DND-41 (cell line): ENCODE results near the gene NEDD4L.

ENCODE experiments used
- ATAC-seq: fragments of 200-7000 bp; cut with Tn5 transposase; 3 replicates; pipeline ENCODE4 v1.9.1; 2021; ENCODE audit warnings: low read depth; ENCODE audit not compliant: insufficient read depth
- DNase-seq: peaks from one replicate; pipeline ENCODE4 v3.0.0-alpha.2; 2020
- H2AFZ ChIP-seq: 2 replicates; pipeline ENCODE4 v1.6.0; 2012; ENCODE audit warnings: low read depth, low read length
- H3K27ac ChIP-seq: 2 replicates; pipeline ENCODE4 v1.5.1; 2012; ENCODE audit warnings: low read length, inconsistent platforms
- H3K27me3 ChIP-seq: fragments of 200-600 bp; sonication (generic); 2 replicates; pipeline ENCODE4 v1.6.0; 2012; ENCODE audit warnings: low read length, mild to moderate bottlenecking, inconsistent platforms; ENCODE audit not compliant: insufficient read depth, poor library complexity
- H3K36me3 ChIP-seq: 2 replicates; pipeline ENCODE4 v1.5.1; 2012; ENCODE audit warnings: low read length, inconsistent platforms; ENCODE audit not compliant: insufficient read depth
- H3K4me1 ChIP-seq: 2 replicates; pipeline ENCODE4 v1.5.1; 2012; ENCODE audit warnings: mild to moderate bottlenecking, low read length; ENCODE audit not compliant: insufficient read depth
- H3K4me2 ChIP-seq: 2 replicates; pipeline ENCODE4 v1.6.0; 2012; ENCODE audit warnings: mild to moderate bottlenecking, moderate library complexity, low read length, inconsistent platforms; ENCODE audit not compliant: insufficient read depth
- H3K4me3 ChIP-seq, 2 experiments: fragments of 200-600 bp in 1 of 2; shearing (Covaris generic) in 1 of 2; 2 replicates each; pipeline ENCODE4 v1.5.1; 2012 to 2016; ENCODE audit warnings: inconsistent platforms in 2 of 2, low read length in 2 of 2, mild to moderate bottlenecking in 2 of 2, low read depth in 1 of 2, moderate library complexity in 1 of 2
- H3K79me2 ChIP-seq: 2 replicates; pipeline ENCODE4 v1.6.0; 2012; ENCODE audit warnings: low read length, inconsistent platforms; ENCODE audit not compliant: insufficient read depth
- H3K9ac ChIP-seq: 2 replicates; pipeline ENCODE4 v1.6.0; 2012; ENCODE audit warnings: low read depth, mild to moderate bottlenecking, inconsistent platforms, low read length, moderate library complexity
- H3K9me3 ChIP-seq: 2 replicates; pipeline ENCODE4 v1.5.1; 2012; ENCODE audit warnings: low read length, moderate library complexity, mild to moderate bottlenecking, inconsistent platforms; ENCODE audit not compliant: insufficient read depth, severe bottlenecking
- H4K20me1 ChIP-seq: 2 replicates; pipeline ENCODE4 v1.6.0; 2012; ENCODE audit warnings: low read length; ENCODE audit not compliant: insufficient read depth
- EZH2 ChIP-seq: IDR thresholded peaks from 3 replicates; pipeline ENCODE4 v1.6.1; 2012; ENCODE audit warnings: borderline replicate concordance, low read depth, mild to moderate bottlenecking, moderate library complexity, low read length, inconsistent platforms; ENCODE audit not compliant: severe bottlenecking
- TF ChIP-seq, protein P1 (sequence below): IDR thresholded peaks from 2 replicates; pipeline ENCODE4 v1.5.1; 2012; ENCODE audit warnings: borderline replicate concordance, low read length, moderate library complexity, mild to moderate bottlenecking; ENCODE audit not compliant: poor library complexity, severe bottlenecking; ENCODE audit errors: extremely low read depth

NEDD4L gene

DNA sequence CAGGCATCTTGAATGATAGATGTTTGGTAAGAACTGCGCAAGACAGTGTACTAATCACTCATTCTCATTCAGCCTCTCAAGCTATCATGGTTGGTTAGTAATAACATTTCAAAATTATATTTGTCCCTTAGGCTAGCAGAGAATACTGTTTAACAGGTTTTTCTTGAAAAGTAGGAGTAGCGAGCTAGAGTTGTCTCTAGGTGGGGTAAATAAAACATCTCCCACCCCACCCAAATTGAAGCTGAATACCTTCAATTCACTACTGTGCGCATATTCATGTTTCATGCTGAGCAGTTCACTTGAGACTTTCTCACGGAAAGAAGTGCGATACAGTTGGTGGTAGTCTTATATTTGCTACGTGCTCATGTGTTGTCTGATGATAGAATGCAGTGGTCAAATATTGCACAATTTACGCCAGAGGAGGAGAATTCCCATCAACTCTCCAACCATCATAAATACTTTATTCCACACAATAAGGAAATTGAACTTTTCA lies 49.3 kb downstream of the NEDD4L start:
- Histone ChIP-seq H3K27me3 (no peaks in the 10 kb centered on the region), H3K36me3 (no peaks in the 10 kb centered on the region), H3K4me2 (no peak overlapping the region), H3K4me3 (no peak overlapping the region), H3K9ac (no peak overlapping the region), H3K27ac (no peak overlapping the region), H3K4me1 (no peaks in the 10 kb centered on the region), H2AFZ (no peak overlapping the region), H3K9me3 (no peaks in the 10 kb centered on the region), H4K20me1 (no peaks in the 10 kb centered on the region), H3K79me2 (no peaks in the 10 kb centered on the region)
- TF ChIP-seq, protein P1, sequence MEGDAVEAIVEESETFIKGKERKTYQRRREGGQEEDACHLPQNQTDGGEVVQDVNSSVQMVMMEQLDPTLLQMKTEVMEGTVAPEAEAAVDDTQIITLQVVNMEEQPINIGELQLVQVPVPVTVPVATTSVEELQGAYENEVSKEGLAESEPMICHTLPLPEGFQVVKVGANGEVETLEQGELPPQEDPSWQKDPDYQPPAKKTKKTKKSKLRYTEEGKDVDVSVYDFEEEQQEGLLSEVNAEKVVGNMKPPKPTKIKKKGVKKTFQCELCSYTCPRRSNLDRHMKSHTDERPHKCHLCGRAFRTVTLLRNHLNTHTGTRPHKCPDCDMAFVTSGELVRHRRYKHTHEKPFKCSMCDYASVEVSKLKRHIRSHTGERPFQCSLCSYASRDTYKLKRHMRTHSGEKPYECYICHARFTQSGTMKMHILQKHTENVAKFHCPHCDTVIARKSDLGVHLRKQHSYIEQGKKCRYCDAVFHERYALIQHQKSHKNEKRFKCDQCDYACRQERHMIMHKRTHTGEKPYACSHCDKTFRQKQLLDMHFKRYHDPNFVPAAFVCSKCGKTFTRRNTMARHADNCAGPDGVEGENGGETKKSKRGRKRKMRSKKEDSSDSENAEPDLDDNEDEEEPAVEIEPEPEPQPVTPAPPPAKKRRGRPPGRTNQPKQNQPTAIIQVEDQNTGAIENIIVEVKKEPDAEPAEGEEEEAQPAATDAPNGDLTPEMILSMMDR, result no peak
- TF ChIP-seq EZH2, result no peak
- ATAC-seq (no peak), DNase-seq (no peak)

DNA sequence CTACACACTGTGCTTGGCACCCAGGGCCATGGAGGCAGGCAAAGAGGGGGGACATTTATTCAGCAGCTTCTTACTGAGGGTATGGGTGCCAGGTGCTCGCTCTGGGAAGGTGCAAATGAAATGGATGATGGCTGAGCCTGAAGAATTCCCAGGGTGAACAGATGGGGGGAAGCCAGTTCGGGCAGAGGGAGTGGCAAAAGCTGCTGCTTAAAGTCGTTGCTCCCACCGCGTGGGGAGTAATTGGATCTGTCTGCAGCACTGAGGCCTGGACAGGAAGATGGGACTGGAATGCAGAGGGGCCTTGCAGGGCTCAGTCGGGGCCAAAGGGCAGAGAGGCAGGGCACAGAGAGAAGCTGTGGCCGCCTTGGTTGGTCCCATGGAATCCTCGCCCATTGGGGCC lies 51.2 kb downstream of the NEDD4L start:
- Histone ChIP-seq H3K36me3 (no peaks in the 10 kb centered on the region), H3K27ac (no peak overlapping the region), H3K27me3 (no peaks in the 10 kb centered on the region), H3K9me3 (no peaks in the 10 kb centered on the region), H3K9ac (no peak overlapping the region), H4K20me1 (no peaks in the 10 kb centered on the region), H3K4me3 (no peak overlapping the region), H3K4me2 (no peak overlapping the region), H2AFZ (no peak overlapping the region), H3K79me2 (no peaks in the 10 kb centered on the region), H3K4me1 (no peaks in the 10 kb centered on the region)
- ATAC-seq (no peak), DNase-seq (no peak)
- TF ChIP-seq, protein P1, result no peak
- no peak for TF ChIP-seq EZH2

DNA sequence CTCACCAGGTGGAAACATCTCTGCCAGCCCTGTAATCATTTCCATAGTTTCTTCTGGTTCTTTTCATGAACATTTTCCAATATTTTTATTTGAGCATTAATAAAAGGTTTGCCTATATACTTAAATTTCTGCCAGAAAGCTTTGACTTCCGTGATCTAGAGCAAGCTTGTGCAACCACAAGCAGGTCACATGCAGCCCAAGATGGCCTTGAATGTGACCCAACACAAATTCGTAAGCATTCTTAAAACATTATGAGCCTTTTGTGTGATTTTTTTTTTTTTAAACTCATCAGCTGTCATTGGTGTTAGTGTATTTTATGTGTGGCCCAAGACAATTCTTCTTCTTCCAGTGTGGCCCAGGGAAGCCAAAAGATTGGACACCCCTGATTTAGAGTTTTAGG lies 51.6 kb downstream of the NEDD4L start:
- Histone ChIP-seq H3K4me2 (no peak overlapping the region), H3K79me2 (no peaks in the 10 kb centered on the region), H3K4me1 (no peaks in the 10 kb centered on the region), H3K36me3 (no peaks in the 10 kb centered on the region), H3K27ac (no peak overlapping the region), H2AFZ (no peak overlapping the region), H3K9ac (no peak overlapping the region), H3K9me3 (no peaks in the 10 kb centered on the region), H3K4me3 (no peak overlapping the region), H3K27me3 (no peaks in the 10 kb centered on the region), H4K20me1 (no peaks in the 10 kb centered on the region)
- no peak for ATAC-seq
- no peak for DNase-seq
- TF ChIP-seq, protein P1, result no peak
- TF ChIP-seq EZH2, result no peak

DNA sequence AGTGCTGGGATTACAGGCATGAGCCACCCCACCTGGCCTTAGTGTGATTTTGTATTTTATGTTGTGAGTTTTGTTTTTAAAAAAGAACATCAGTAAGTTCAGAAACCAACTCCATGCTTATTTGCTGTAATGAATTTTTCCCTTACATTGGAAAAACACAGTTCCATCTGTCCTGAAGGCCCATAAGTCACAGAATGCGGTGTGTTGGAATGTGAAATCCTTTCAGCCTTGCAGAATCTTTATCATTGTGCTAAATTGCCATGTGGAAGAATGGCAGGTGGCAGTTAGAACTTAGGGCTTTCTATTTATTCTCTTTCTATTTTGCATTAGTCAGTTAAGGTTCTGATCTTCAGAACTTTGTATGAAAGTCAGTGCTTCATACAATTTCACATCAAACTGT lies 52.6 kb downstream of the NEDD4L start:
- H3K9me3 ChIP-seq, result no peaks in the 10 kb centered on the region
- TF ChIP-seq, protein P1, result no peak
- TF ChIP-seq EZH2, result no peak
- H4K20me1 ChIP-seq, result no peaks in the 10 kb centered on the region
- no peaks in the 10 kb centered on the region for H3K4me1 ChIP-seq
- H3K4me3 ChIP-seq, result no peak overlapping the region
- DNase-seq (no peak), ATAC-seq (no peak)
- no peaks in the 10 kb centered on the region for H3K36me3 ChIP-seq
- no peak overlapping the region for H3K4me2 ChIP-seq
- no peaks in the 10 kb centered on the region for H3K79me2 ChIP-seq
- no peak overlapping the region for H3K9ac ChIP-seq
- H3K27ac ChIP-seq, result no peak overlapping the region
- H3K27me3 ChIP-seq, result no peaks in the 10 kb centered on the region
- H2AFZ ChIP-seq, result no peak overlapping the region
